Neural cell (in vitro differentiated cells): ENCODE measurements around the gene ARHGEF40. TPM values are rescaled to one million over a fixed set of nuclear protein-coding genes. Genes with fewer than 3 reads are reported as not detected.

ENCODE experiments used
- H2AFZ ChIP-seq: fragments of 200-600, 300-800 bp; sonication (generic), shearing (Covaris generic); 2 replicates; pipeline ENCODE4 v1.6.0; 2014; ENCODE audit warnings: low read depth, mild to moderate bottlenecking, antibody characterized with exemption, low read length, moderate library complexity
- H3F3A ChIP-seq: fragments of 200-600 bp; shearing (Covaris generic); 2 replicates; pipeline ENCODE4 v1.6.1; 2016; ENCODE audit warnings: mild to moderate bottlenecking, moderate library complexity, mixed read lengths, antibody characterized with exemption, low read length; ENCODE audit not compliant: insufficient read depth, poor library complexity, severe bottlenecking
- H3K27ac ChIP-seq: fragments of 200-600, 300-800 bp; sonication (generic), shearing (Covaris generic); 2 replicates; pipeline ENCODE4 v1.5.1; 2014; ENCODE audit warnings: mild to moderate bottlenecking, low read length, moderate library complexity
- H3K27me3 ChIP-seq: fragments of 300-800, 200-600 bp; sonication (generic), shearing (Covaris generic); 2 replicates; pipeline ENCODE4 v1.6.0; 2014; ENCODE audit warnings: mild to moderate bottlenecking, low read depth, low read length, moderate library complexity; ENCODE audit not compliant: insufficient read depth
- H3K36me3 ChIP-seq: fragments of 300-800, 200-600 bp; sonication (generic), shearing (Covaris generic); 2 replicates; pipeline ENCODE4 v1.5.1; 2014; ENCODE audit warnings: mild to moderate bottlenecking, antibody characterized with exemption, low read length, moderate library complexity; ENCODE audit not compliant: insufficient read depth
- H3K4me2 ChIP-seq: fragments of 300-800, 200-600 bp; sonication (generic), shearing (Covaris generic); 2 replicates; pipeline ENCODE4 v1.6.0; 2014; ENCODE audit warnings: mild to moderate bottlenecking, low read length
- H3K4me3 ChIP-seq: fragments of 300-800, 200-600 bp; sonication (generic), shearing (Covaris generic); 2 replicates; pipeline ENCODE4 v1.5.1; 2014; ENCODE audit warnings: mild to moderate bottlenecking, low read length, moderate library complexity
- H3K79me2 ChIP-seq: fragments of 200-600 bp; shearing (Covaris generic); replicated peaks from 2 replicates; pipeline ENCODE4 v1.6.0; 2014; ENCODE audit warnings: mild to moderate bottlenecking, low read length, moderate library complexity; ENCODE audit not compliant: insufficient read depth
- H3K9ac ChIP-seq: fragments of 300-800, 200-600 bp; sonication (generic), shearing (Covaris generic); 2 replicates; pipeline ENCODE4 v1.6.1; 2016; ENCODE audit warnings: mild to moderate bottlenecking, low read length, mixed read lengths
- H3K9me2 ChIP-seq: fragments of 200-600 bp; shearing (Covaris generic); 2 replicates; pipeline ENCODE4 v1.6.1; 2016; ENCODE audit warnings: mild to moderate bottlenecking, low read length, mixed read lengths; ENCODE audit not compliant: insufficient read depth
- H3K9me3 ChIP-seq: fragments of 200-600, 300-800 bp; sonication (generic), shearing (Covaris generic); 2 replicates; pipeline ENCODE4 v1.6.1; 2016; ENCODE audit warnings: mild to moderate bottlenecking, mixed run types, low read length, moderate library complexity, mixed read lengths
- H4K20me1 ChIP-seq: fragments of 200-600 bp; shearing (Covaris generic); 2 replicates; pipeline ENCODE4 v1.6.1; 2016; ENCODE audit warnings: mild to moderate bottlenecking, mixed run types; ENCODE audit not compliant: insufficient read depth
- CTCF ChIP-seq: fragments of 450-650 bp; IDR thresholded peaks from 2 replicates; pipeline ENCODE4 v1.5.1; 2014; ENCODE audit warnings: antibody characterized with exemption, mild to moderate bottlenecking, moderate library complexity; ENCODE audit not compliant: poor library complexity, severe bottlenecking
- EP300 ChIP-seq: fragments of 450-650 bp; conservative IDR thresholded peaks from 2 replicates; pipeline ENCODE4 v1.6.1; 2014; ENCODE audit warnings: antibody characterized with exemption, mild to moderate bottlenecking, moderate library complexity; ENCODE audit not compliant: poor library complexity, severe bottlenecking
- EZH2 ChIP-seq: fragments of 200-600, 300-800 bp; shearing (Covaris generic), sonication (generic); IDR thresholded peaks from 2 replicates; pipeline ENCODE4 v1.6.1; 2014; ENCODE audit warnings: antibody characterized with exemption, low read length, borderline replicate concordance, mild to moderate bottlenecking; ENCODE audit not compliant: insufficient read depth, poor library complexity, severe bottlenecking
- MXI1 ChIP-seq: fragments of 450-650 bp; conservative IDR thresholded peaks from 2 replicates; pipeline ENCODE4 v1.6.1; 2014; ENCODE audit warnings: antibody characterized with exemption, mild to moderate bottlenecking; ENCODE audit not compliant: poor library complexity, severe bottlenecking
- POLR2AphosphoS5 ChIP-seq: IDR thresholded peaks from 2 replicates; pipeline ENCODE4 v1.6.1; 2012
- RAD21 ChIP-seq: fragments of 450-650 bp; conservative IDR thresholded peaks from 2 replicates; pipeline ENCODE4 v1.6.1; 2014; ENCODE audit warnings: antibody characterized with exemption, mild to moderate bottlenecking, moderate library complexity
- REST ChIP-seq: IDR thresholded peaks from 2 replicates; pipeline ENCODE4 v1.6.1; 2012; ENCODE audit warnings: borderline replicate concordance
- SMC3 ChIP-seq: fragments of 450-650 bp; conservative IDR thresholded peaks from 2 replicates; pipeline ENCODE4 v1.6.1; 2014; ENCODE audit warnings: antibody characterized with exemption, mild to moderate bottlenecking, moderate library complexity; ENCODE audit not compliant: poor library complexity
- polyA plus RNA-seq: library from polyadenylated mRNA; depleted of rRNA; stranded (reverse); fragments of >200 nt; gene quantifications from 2 replicates; pipeline ENCODE4 v1.2.3, GENCODE V29; 2014

ARHGEF40 gene
- polyA plus RNA-seq, 1 donor from 2014 or later: 28.9 TPM

GRCh38 chr14:21066882-21067502 lies 3.1 kb upstream of the ARHGEF40 start:
- TF ChIP-seq MXI1 (no peak), REST (no peak), CTCF (peak; percentile 55), EP300 (no peak), RAD21 (peak; percentile 57), SMC3 (peak; percentile 58)
- Histone ChIP-seq H3K4me3 (no peak overlapping the region), H3K9me3 (no peaks in the 10 kb centered on the region), H4K20me1 (no peaks in the 10 kb centered on the region), H3K27me3 (no peaks in the 10 kb centered on the region), H3K4me2 (no peak overlapping the region), H3K36me3 (no peaks in the 10 kb centered on the region), H3K79me2 (peaks cover 5% of the 10 kb centered on the region), H3K27ac (no peak overlapping the region), H3K9me2 (no peaks in the 10 kb centered on the region), H3F3A (peaks cover 4% of the 10 kb centered on the region), H3K9ac (no peak overlapping the region), H2AFZ (no peak overlapping the region)

GRCh38 chr14:21068521-21069387 lies 1.4 kb upstream of the ARHGEF40 start:
- Histone ChIP-seq H3K79me2 (peaks cover 7% of the 10 kb centered on the region), H3K27ac (peak overlapping the region; percentile 88), H3K9me2 (no peaks in the 10 kb centered on the region)

More at GRCh38 chr14:21068521-21069387, 1.4 kb upstream of the ARHGEF40 start:
- H3K9me3 ChIP-seq: no peaks in the 10 kb centered on the region
- H3K36me3 ChIP-seq: no peaks in the 10 kb centered on the region
- no peaks in the 10 kb centered on the region for H3K27me3 ChIP-seq
- peaks cover 4% of the 10 kb centered on the region for H3F3A ChIP-seq
- peak overlapping the region; percentile 78 for H3K4me3 ChIP-seq
- H3K9ac ChIP-seq: peak overlapping the region; percentile 92
- peak overlapping the region; percentile 86 for H3K4me2 ChIP-seq
- TF ChIP-seq SMC3 (peak; percentile 86), MXI1 (peak; percentile 5), CTCF (peak; percentile 73), EP300 (no peak), POLR2AphosphoS5 (no peak), EZH2 (no peak), RAD21 (peak; percentile 82)
- H2AFZ ChIP-seq: peak overlapping the region; percentile 88
- H4K20me1 ChIP-seq: no peaks in the 10 kb centered on the region
